22Rv1 (cell line): ENCODE data around the gene NUP93.

Source experiments
- H3K27ac ChIP-seq: fragments of 450-650 bp; 2 replicates; pipeline ENCODE4 v1.5.1; 2017
- ZFX ChIP-seq: fragments of 450-650 bp; IDR thresholded peaks from 2 replicates; pipeline ENCODE4 v1.6.1; 2017; ENCODE audit warnings: antibody characterized with exemption, borderline replicate concordance
- TF ChIP-seq, protein P1 (sequence below): fragments of 450-650 bp; IDR thresholded peaks from 2 replicates; pipeline ENCODE4 v1.5.1; 2017; ENCODE audit warnings: mild to moderate bottlenecking

The NUP93 gene

GRCh38 chr16:56781528-56781961 is 51.6 kb downstream of the NUP93 start:
- H3K27ac ChIP-seq = no peak overlapping the region
- TF ChIP-seq, protein P1, sequence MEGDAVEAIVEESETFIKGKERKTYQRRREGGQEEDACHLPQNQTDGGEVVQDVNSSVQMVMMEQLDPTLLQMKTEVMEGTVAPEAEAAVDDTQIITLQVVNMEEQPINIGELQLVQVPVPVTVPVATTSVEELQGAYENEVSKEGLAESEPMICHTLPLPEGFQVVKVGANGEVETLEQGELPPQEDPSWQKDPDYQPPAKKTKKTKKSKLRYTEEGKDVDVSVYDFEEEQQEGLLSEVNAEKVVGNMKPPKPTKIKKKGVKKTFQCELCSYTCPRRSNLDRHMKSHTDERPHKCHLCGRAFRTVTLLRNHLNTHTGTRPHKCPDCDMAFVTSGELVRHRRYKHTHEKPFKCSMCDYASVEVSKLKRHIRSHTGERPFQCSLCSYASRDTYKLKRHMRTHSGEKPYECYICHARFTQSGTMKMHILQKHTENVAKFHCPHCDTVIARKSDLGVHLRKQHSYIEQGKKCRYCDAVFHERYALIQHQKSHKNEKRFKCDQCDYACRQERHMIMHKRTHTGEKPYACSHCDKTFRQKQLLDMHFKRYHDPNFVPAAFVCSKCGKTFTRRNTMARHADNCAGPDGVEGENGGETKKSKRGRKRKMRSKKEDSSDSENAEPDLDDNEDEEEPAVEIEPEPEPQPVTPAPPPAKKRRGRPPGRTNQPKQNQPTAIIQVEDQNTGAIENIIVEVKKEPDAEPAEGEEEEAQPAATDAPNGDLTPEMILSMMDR = no peak
- no peak for TF ChIP-seq ZFX

GRCh38 chr16:56783344-56783743 is 53.4 kb downstream of the NUP93 start:
- TF ChIP-seq, protein P1 = no peak
- no peak for TF ChIP-seq ZFX
- no peak overlapping the region for H3K27ac ChIP-seq

GRCh38 chr16:56785317-56785716 is 55.4 kb downstream of the NUP93 start:
- TF ChIP-seq, protein P1 = no peak
- TF ChIP-seq ZFX = no peak

DNA sequence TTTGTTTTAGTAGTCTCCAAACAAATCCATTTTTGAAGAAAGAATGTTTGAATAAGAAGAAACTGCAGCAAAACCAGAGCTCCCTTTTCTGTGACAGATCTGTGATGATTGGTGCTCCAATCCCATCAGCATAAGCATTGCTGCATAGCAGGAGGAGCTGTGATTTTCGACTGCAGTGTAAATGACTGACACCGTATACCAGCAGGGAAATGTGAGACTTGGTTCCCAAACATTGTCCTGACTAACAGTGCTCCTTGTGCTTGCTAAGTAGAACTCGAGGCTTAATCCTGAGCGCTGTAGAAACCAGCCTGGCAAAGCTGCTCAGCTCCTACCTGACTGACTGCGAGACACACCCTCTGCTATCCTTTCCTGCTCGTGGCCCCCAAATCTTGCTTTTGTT is 57.2 kb downstream of the NUP93 start:
- no peak for TF ChIP-seq ZFX
- TF ChIP-seq, protein P1 = no peak
- no peak overlapping the region for H3K27ac ChIP-seq

More at GRCh38 chr16:56785317-56785716, 55.4 kb downstream of the NUP93 start:
- H3K27ac ChIP-seq = no peak overlapping the region

DNA sequence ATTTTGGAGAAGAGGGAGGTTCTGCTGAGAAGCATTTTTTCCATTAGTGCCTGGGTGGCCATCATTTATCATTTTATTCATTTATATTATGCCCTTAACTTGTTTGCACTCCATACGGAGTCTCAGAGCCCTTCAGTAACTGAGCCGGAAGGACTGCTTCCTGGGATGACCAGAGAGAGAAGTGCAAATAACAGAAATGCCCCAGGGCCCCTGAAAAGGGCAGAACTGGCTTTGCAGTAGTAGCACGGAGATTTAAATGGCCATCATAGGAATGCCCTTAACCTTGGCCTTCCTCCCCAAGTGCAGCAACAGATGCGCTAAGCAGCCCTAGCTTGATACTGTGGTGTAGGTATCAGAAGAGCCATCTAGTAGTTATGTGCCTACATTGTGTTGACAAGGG is 58.5 kb downstream of the NUP93 start:
- H3K27ac ChIP-seq = peak overlapping the region; percentile 37
- TF ChIP-seq ZFX = no peak

- no peak for TF ChIP-seq ZFX
- TF ChIP-seq, protein P1 = peak; percentile 69
- no peak overlapping the region for H3K27ac ChIP-seq
Measured at GRCh38 chr16:56789360-56789759, 59.4 kb downstream of the NUP93 start.

DNA sequence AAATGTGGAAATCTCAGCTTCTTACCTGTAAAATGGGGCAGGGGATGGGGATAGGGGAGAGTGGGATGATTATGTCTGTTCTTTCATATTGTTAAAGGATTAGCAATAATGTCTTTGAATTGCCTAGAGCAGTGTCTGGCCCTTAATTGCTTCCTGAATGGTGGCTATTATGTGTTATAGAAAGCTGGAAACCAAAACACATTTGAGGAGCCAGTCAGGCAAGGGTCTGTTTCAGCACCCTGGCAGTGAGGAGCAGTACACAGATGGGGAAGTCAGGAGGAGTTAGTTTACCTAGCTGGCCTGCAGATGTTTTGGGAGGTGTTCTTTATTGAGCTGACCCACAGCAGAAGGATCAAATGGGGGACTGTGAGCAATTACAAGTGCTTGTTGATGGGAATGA is 63.0 kb downstream of the NUP93 start:
- TF ChIP-seq, protein P1 = no peak
- TF ChIP-seq ZFX = no peak
- no peak overlapping the region for H3K27ac ChIP-seq

- H3K27ac ChIP-seq = no peak overlapping the region
- no peak for TF ChIP-seq ZFX
- TF ChIP-seq, protein P1 = peak; percentile 45
Measured at GRCh38 chr16:56793492-56793891, 63.6 kb downstream of the NUP93 start.
